Keratinocyte (primary cell): ENCODE measurements around the gene SMTN.

ENCODE experiments used
- EZH2 ChIP-seq: IDR thresholded peaks from one replicate; pipeline ENCODE4 v1.6.1; 2012; ENCODE audit warnings: inconsistent platforms, mild to moderate bottlenecking, low read length, moderate library complexity
- TF ChIP-seq, protein P1 (sequence below), 3 experiments: IDR thresholded peaks in 1 of 3; conservative IDR thresholded peaks in 1 of 3; optimal IDR thresholded peaks in 1 of 3; 2 replicates in 2 of 3; 3 replicates in 1 of 3; pipeline versions ENCODE3 to v1.5.1; 2011; ENCODE audit warnings: low read length in 3 of 3, mild to moderate bottlenecking in 3 of 3, moderate library complexity in 2 of 3, control low read depth in 1 of 3, inconsistent platforms in 1 of 3; ENCODE audit not compliant: insufficient read depth in 2 of 3; ENCODE audit errors: extremely low read depth in 1 of 3

DNA sequence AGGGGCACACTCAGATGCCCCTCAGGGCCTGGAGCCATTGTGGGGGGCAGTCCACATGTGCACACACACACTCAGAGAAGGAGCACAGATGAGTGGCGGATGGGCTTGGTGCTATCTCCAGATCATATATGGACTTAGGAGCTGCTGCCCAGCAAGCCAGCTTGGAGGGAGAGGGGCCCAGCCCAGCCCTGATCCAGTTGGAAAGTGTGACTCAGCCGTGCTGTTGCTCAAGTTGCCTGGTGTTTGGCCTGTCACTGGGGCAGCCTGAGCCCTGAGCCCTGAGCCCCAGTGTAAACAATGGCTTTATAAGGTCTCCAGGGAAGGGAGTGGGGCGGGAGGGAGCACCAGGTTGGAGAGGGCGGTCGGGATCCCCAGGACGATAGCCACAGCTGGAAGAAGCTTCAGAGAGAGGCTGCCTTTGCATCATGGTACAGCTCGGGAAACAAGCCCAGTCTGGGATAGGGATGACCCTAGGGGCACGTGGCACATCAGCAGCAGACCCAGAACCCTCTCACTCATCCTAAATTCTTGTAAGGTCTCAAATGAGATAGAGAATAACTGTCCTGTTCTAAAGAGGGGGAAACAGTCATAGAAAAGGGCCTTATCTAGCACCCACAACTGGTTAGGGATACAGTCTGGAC lies 21.4 kb downstream of the SMTN start:
- TF ChIP-seq, protein P1, sequence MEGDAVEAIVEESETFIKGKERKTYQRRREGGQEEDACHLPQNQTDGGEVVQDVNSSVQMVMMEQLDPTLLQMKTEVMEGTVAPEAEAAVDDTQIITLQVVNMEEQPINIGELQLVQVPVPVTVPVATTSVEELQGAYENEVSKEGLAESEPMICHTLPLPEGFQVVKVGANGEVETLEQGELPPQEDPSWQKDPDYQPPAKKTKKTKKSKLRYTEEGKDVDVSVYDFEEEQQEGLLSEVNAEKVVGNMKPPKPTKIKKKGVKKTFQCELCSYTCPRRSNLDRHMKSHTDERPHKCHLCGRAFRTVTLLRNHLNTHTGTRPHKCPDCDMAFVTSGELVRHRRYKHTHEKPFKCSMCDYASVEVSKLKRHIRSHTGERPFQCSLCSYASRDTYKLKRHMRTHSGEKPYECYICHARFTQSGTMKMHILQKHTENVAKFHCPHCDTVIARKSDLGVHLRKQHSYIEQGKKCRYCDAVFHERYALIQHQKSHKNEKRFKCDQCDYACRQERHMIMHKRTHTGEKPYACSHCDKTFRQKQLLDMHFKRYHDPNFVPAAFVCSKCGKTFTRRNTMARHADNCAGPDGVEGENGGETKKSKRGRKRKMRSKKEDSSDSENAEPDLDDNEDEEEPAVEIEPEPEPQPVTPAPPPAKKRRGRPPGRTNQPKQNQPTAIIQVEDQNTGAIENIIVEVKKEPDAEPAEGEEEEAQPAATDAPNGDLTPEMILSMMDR (optimal IDR thresholded peaks at IDR 0.05 in 1 of 3, IDR thresholded peaks at IDR 0.05 in 1 of 3, conservative IDR thresholded peaks at IDR 0.05 in 1 of 3; ENCODE audit: extremely low read depth in 1 of 3, insufficient read depth in 2 of 3, low read length in 3 of 3): no peak
- no peak for TF ChIP-seq EZH2
